DND-41 (cell line): ENCODE measurements around the gene TSPAN6.

Source experiments
- ATAC-seq: fragments of 200-7000 bp; cut with Tn5 transposase; 3 replicates; pipeline ENCODE4 v1.9.1; 2021; ENCODE audit warnings: low read depth; ENCODE audit not compliant: insufficient read depth
- DNase-seq: peaks from one replicate; pipeline ENCODE4 v3.0.0-alpha.2; 2020
- H2AFZ ChIP-seq: 2 replicates; pipeline ENCODE4 v1.6.0; 2012; ENCODE audit warnings: low read depth, low read length
- H3K27ac ChIP-seq: 2 replicates; pipeline ENCODE4 v1.5.1; 2012; ENCODE audit warnings: low read length, inconsistent platforms
- H3K27me3 ChIP-seq: fragments of 200-600 bp; sonication (generic); 2 replicates; pipeline ENCODE4 v1.6.0; 2012; ENCODE audit warnings: low read length, mild to moderate bottlenecking, inconsistent platforms; ENCODE audit not compliant: insufficient read depth, poor library complexity
- H3K36me3 ChIP-seq: 2 replicates; pipeline ENCODE4 v1.5.1; 2012; ENCODE audit warnings: low read length, inconsistent platforms; ENCODE audit not compliant: insufficient read depth
- H3K4me1 ChIP-seq: 2 replicates; pipeline ENCODE4 v1.5.1; 2012; ENCODE audit warnings: mild to moderate bottlenecking, low read length; ENCODE audit not compliant: insufficient read depth
- H3K4me2 ChIP-seq: 2 replicates; pipeline ENCODE4 v1.6.0; 2012; ENCODE audit warnings: mild to moderate bottlenecking, moderate library complexity, low read length, inconsistent platforms; ENCODE audit not compliant: insufficient read depth
- H3K4me3 ChIP-seq, 2 experiments: fragments of 200-600 bp in 1 of 2; shearing (Covaris generic) in 1 of 2; 2 replicates each; pipeline ENCODE4 v1.5.1; 2012 to 2016; ENCODE audit warnings: inconsistent platforms in 2 of 2, low read length in 2 of 2, mild to moderate bottlenecking in 2 of 2, low read depth in 1 of 2, moderate library complexity in 1 of 2
- H3K79me2 ChIP-seq: 2 replicates; pipeline ENCODE4 v1.6.0; 2012; ENCODE audit warnings: low read length, inconsistent platforms; ENCODE audit not compliant: insufficient read depth
- H3K9ac ChIP-seq: 2 replicates; pipeline ENCODE4 v1.6.0; 2012; ENCODE audit warnings: low read depth, mild to moderate bottlenecking, inconsistent platforms, low read length, moderate library complexity
- H3K9me3 ChIP-seq: 2 replicates; pipeline ENCODE4 v1.5.1; 2012; ENCODE audit warnings: low read length, moderate library complexity, mild to moderate bottlenecking, inconsistent platforms; ENCODE audit not compliant: insufficient read depth, severe bottlenecking
- H4K20me1 ChIP-seq: 2 replicates; pipeline ENCODE4 v1.6.0; 2012; ENCODE audit warnings: low read length; ENCODE audit not compliant: insufficient read depth
- CTCF ChIP-seq: IDR thresholded peaks from 2 replicates; pipeline ENCODE4 v1.5.1; 2012; ENCODE audit warnings: borderline replicate concordance, low read length, moderate library complexity, mild to moderate bottlenecking; ENCODE audit not compliant: poor library complexity, severe bottlenecking; ENCODE audit errors: extremely low read depth
- EZH2 ChIP-seq: IDR thresholded peaks from 3 replicates; pipeline ENCODE4 v1.6.1; 2012; ENCODE audit warnings: borderline replicate concordance, low read depth, mild to moderate bottlenecking, moderate library complexity, low read length, inconsistent platforms; ENCODE audit not compliant: severe bottlenecking

Gene TSPAN6

GRCh38 chrX:100591256-100592051 is 45.2 kb downstream of the TSPAN6 start:
- Histone ChIP-seq H3K36me3 (no peaks in the 10 kb centered on the region), H3K4me3 (no peak overlapping the region), H2AFZ (no peak overlapping the region), H3K79me2 (no peaks in the 10 kb centered on the region), H3K27me3 (no peaks in the 10 kb centered on the region), H3K4me2 (no peak overlapping the region), H3K27ac (no peak overlapping the region), H4K20me1 (no peaks in the 10 kb centered on the region), H3K4me1 (no peaks in the 10 kb centered on the region), H3K9me3 (no peaks in the 10 kb centered on the region), H3K9ac (no peak overlapping the region)
- TF ChIP-seq CTCF: no peak
- TF ChIP-seq EZH2: no peak
- DNase-seq: no peak
- ATAC-seq: no peak

GRCh38 chrX:100587861-100588260 is 48.7 kb downstream of the TSPAN6 start:
- no peaks in the 10 kb centered on the region for H4K20me1 ChIP-seq
- no peaks in the 10 kb centered on the region for H3K4me1 ChIP-seq
- no peak overlapping the region for H3K4me3 ChIP-seq
- no peak for ATAC-seq
- no peaks in the 10 kb centered on the region for H3K36me3 ChIP-seq
- no peaks in the 10 kb centered on the region for H3K79me2 ChIP-seq
- H3K9ac ChIP-seq: no peak overlapping the region
- no peaks in the 10 kb centered on the region for H3K9me3 ChIP-seq
- no peak for DNase-seq
- TF ChIP-seq CTCF: no peak
- TF ChIP-seq EZH2: no peak
- no peak overlapping the region for H2AFZ ChIP-seq
- H3K4me2 ChIP-seq: no peak overlapping the region
- H3K27ac ChIP-seq: no peak overlapping the region
- no peaks in the 10 kb centered on the region for H3K27me3 ChIP-seq

GRCh38 chrX:100586747-100587146 is 49.9 kb downstream of the TSPAN6 start:
- Histone ChIP-seq H3K4me1 (no peaks in the 10 kb centered on the region), H3K4me2 (no peak overlapping the region), H2AFZ (no peak overlapping the region), H3K36me3 (no peaks in the 10 kb centered on the region), H4K20me1 (no peaks in the 10 kb centered on the region), H3K79me2 (no peaks in the 10 kb centered on the region), H3K9me3 (no peaks in the 10 kb centered on the region), H3K4me3 (no peak overlapping the region), H3K27me3 (no peaks in the 10 kb centered on the region), H3K9ac (no peak overlapping the region), H3K27ac (no peak overlapping the region)
- no peak for DNase-seq
- no peak for TF ChIP-seq CTCF
- no peak for TF ChIP-seq EZH2
- no peak for ATAC-seq
